ENCODE measurements around the gene LRR1.
"Not testable (repeated sequence)": the region's sequence is repeated elsewhere in the genome, so short reads cannot be mapped to it uniquely, and the experiment has no call there.

Gene LRR1, protein sequence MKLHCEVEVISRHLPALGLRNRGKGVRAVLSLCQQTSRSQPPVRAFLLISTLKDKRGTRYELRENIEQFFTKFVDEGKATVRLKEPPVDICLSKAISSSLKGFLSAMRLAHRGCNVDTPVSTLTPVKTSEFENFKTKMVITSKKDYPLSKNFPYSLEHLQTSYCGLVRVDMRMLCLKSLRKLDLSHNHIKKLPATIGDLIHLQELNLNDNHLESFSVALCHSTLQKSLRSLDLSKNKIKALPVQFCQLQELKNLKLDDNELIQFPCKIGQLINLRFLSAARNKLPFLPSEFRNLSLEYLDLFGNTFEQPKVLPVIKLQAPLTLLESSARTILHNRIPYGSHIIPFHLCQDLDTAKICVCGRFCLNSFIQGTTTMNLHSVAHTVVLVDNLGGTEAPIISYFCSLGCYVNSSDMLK

DNA sequence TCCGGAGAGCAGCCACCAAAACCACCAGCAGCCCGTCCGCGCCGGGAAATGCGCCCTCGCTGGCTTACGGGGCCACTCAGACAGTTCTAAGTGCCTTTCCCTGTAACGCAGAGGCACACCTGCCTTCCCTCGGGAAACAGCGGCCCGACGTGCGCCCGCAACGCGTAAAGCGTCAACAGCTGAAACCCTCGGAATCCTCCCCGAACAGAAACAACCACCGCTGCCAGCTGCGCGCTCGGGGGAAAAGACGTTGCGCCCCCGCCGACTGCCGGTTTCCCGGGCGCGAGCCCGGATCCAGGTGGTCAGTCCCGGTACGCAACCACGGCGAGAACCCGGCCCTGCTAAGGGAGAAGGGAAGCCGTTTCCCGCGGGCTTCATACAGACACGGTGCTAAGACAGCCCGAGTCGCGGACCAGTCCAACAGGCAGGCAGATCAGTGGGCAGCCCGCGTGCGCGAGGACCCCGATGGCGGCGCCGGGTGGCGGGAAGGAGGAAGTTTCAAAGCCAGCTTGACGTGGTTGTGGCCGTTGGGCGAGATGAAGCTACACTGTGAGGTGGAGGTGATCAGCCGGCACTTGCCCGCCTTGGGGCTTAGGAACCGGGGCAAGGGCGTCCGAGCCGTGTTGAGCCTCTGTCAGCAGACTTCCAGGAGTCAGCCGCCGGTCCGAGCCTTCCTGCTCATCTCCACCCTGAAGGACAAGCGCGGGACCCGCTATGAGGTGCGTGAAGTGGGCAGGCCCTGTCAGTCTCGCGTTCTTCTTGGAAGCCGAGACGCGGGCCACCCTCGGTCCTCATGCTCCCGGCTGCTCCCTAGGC lies at the start of gene LRR1:
TSS of gene LRR1 (plus strand) at position 456 of the 816 bp plus-strand sequence. CDS start at position 537, 81 bp downstream.
- peak; percentile 72 for DNase-seq

DNA sequence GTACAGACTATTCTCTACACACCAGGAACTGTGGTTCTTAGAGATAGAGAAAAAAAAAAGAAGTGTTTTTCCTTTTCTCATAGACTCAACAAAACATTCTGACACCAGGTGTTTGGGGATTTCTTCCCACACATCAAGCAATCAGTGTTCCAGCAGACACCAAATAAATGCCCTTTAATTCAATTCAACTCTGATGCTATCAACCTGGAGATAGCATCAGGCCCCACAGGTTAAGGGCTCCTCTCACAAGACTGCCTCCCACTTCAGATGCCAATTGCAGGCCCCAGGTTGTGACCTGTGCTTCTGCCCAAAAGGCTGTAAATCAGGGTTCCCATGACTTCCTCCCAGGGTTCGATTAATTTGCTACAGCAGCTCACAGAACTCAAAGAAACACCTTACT lies 49.3 kb upstream of the LRR1 start:
- no peak for DNase-seq

DNA sequence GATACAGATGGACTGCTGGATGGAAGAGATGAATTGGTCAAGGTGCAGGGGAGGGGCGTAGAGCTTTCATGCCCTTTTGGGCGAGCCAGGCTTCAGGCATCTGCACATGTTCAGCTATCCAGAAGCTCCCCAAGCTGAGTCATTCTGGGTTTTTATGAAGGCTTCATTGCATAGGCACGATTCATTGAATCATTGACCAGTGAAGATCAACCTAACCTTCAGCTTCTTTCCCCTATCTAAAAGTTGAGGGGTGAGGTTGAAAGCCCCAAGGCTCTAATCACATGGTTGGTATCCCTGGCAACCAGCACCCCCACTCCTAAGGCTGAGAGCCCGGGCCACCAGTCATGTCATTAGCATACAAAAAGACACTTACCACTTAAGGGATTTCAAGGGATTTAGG lies 48.9 kb upstream of the LRR1 start:
- no peak for DNase-seq

GRCh38 chr14:49550286-49551184 lies 48.2 kb upstream of the LRR1 start:
- peak; percentile 11 for DNase-seq

DNA sequence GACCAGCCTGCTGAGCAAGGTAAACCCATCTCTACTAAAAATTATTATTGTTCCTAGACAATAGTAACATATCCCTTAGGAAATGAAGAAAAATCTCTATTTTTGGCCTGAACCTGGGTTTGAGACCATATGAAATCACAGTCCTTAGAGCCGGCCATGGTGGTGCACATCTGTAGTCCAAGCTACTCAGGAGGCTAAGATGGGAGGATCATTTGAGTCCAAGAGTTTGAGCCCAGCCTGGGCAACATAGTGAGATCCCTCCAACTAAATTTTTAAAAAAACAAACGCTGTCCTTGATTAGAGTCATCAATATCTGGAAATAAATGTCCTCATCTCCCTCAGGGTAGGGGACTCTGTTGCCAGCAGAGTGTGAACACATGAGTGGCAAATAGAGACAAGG lies 47.2 kb upstream of the LRR1 start:
- DNase-seq, result no peak

GRCh38 chr14:49553106-49553505 lies 45.6 kb upstream of the LRR1 start:
- DNase-seq, result no peak

DNA sequence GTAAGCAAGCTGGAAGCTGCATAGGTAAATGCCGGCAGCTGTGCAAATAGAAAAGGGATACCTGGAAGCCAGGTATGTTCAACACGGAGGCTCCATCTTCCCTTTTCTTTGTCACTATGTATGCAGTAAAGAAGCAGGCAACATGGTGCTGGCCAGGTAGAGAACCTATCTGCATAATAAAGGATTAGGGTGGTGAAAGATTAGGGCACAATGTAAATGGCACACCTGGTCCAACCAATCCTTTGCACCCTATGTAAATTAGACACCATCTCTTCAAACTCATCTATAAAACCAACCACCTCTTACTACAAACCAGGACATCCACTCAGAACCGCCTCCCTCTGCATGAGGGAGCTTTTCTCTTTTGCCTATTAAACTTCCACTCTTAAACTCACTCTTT lies 44.8 kb upstream of the LRR1 start:
- peak; percentile 88 for DNase-seq

GRCh38 chr14:49559979-49560768 lies 38.6 kb upstream of the LRR1 start:
- no peak for DNase-seq

DNA sequence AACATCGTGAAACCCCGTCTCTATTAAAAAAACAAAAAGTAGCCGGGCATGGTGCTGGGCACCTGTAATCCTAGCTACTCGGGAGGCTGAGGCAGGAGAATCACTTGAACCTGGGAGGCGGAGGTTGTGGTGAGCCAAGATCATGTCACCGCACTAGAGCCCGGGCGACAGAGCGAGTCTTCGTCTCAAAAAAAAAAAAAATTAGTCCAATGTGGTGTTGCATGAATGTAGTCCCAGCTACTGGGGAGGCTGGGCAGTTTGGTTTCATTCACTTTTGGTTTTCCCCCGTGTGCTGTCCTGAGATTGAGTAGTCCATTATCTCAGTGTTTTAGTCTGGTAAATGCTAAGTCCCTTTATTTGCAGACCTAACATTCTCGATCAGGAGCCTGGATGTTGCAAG lies 32.0 kb upstream of the LRR1 start:
- DNase-seq, result no peak

DNA sequence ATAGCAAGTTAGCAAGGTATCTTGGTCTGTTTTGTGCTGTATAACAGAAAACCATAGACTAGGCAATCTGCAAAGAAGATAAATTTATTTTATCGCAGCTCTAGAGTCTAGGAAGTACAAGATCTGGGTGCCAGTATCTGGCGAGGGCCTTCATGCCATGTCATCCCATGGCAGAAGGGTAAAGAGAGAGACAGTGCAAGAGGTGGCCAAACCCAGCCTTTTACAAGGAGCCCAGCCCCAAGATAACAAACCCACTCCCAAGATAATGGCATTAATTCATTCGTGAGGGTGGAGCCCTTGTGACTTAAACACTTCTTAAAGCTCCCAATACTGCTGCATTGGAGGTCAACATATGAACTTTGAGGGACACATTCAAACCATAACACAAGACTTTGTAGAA lies 29.5 kb upstream of the LRR1 start:
- no peak for DNase-seq

- no peak for DNase-seq
Measured at GRCh38 chr14:49574038-49574437, 24.7 kb upstream of the LRR1 start.

GRCh38 chr14:49578141-49578540 lies 20.6 kb upstream of the LRR1 start:
- no peak for DNase-seq

DNA sequence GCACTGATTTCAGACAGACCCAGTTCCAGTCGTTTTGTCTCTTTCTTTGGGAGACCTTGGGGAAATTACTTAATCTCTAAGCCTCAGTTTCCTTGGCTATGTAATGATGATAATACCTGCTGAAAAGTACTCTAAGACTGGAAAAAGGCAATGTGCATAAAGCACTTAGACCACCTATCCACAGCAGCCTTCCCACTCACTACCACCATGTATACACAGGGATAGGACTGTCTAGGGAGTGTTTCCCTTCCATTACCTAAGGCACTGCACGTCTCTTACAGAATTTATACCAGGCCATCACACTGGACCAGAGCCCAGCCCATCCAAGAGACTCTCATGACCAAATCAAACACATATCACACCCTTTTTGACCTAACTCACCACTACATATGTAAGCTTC lies 18.9 kb upstream of the LRR1 start:
- no peak for DNase-seq

- DNase-seq, result no peak
Measured at GRCh38 chr14:49581209-49582112, 17.3 kb upstream of the LRR1 start.

DNA sequence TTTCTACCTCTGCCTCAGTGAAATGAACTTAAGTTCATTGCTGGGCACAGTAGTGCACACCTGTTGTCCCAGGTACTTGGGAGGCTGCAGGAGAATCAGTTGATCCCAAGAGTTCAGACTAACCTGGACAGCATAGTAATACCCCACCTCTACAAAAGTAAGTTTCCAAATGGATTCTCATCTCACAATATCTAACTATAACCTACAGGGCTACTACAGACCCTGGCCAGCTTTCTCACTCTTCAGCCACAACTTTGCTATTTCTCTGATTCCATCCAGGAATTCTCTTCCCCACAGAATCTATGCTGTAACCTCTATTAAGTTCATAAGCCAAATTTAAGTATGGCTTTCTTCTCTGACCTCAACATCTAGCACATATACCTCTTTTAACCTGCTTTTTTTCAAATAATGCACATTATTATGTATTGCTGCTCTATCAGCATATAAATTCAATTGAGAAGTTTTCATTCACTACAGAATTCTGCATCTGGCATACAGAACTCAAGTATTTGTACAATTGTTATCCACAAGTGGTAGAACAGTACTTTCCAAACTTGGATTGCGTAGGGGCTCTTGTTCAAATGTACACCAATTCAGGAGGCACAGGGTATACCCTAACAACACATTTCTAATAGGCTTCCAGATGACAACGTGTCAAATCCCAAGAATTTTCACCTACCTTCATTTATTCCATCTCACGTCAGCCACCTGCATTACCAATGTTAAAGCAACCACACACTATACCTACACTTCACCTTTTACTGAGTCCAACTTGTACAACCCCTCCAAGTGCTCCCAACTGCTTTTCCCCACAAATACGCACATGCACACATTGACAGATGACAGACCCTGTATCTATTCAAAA lies 16.4 kb upstream of the LRR1 start:
- no peak for DNase-seq

- DNase-seq, result no peak
Measured at GRCh38 chr14:49583629-49584028, 15.1 kb upstream of the LRR1 start.

- no peak for DNase-seq
Measured at GRCh38 chr14:49584058-49584457, 14.7 kb upstream of the LRR1 start.

DNA sequence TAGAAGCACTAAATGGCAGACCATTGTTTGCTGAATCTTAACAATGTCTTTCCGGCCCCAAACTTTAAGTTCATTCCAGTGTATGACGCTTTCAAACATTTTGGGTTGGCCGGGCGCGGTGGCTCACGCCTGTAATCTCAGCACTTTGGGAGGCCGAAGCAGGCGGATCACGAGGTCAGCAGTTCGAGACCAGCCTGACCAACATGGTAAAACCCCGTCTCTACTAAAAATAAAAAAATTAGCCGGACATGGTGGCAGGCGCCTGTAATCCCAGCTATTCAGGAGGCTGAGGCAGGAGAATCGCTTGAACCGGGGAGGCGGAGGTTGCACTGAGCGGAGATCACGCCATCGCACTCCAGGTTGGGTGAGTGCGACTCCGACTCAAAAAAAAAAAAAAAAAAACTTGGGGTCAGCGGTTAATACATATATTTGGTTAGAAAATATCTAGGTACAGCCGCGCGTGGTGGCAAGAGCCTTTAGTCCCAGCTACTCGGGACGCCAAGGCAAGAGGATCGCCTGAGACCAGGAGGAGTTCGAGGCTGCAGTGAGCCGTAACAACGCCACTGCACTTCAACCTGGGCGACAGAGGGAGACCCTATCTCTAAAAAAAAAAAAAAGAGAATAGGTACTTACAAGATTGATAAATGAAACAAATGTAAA lies 13.6 kb upstream of the LRR1 start:
- not testable (repeated sequence) for DNase-seq
